Hindlimb muscle (tissue), 1 donor: ENCODE results near the gene ATRN. TPM values are rescaled to one million over a fixed set of nuclear protein-coding genes. Genes with fewer than 3 reads are reported as not detected.
"Not testable (repeated sequence)": the region's sequence is repeated elsewhere in the genome, so short reads cannot be mapped to it uniquely, and the experiment has no call there.

Experiments used
- DNase-seq: peaks from one replicate; pipeline ENCODE4 v3.0.0-alpha.2; 2013
- polyA plus RNA-seq: library from polyadenylated mRNA; unstranded; fragments of 120-200 nt; gene quantifications from one replicate; pipeline ENCODE4 v1.2.1, GENCODE V29; 2013; ENCODE audit not compliant: insufficient read length

Gene ATRN
- polyA plus RNA-seq, 1 donor = 23.4 TPM

DNA sequence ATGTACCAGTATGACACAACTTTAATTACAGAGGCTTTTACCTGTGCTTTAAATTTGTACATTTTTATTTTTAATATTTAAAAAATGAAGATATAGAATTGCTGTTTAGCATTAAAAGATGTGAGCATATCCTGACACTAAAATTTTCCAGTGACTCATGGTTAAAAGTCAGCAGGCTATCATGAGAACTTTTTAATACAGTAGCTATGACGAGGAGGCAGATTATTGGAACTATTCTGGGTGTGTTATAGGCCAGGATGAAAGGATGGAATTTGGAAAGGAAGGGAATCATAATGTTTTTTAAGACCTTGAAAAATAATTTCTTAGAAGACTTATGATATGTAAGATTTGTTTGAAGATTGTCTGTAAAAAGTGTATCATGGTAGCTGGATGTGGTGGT is 101.3 kb downstream of the ATRN start:
- DNase-seq = no peak

DNA sequence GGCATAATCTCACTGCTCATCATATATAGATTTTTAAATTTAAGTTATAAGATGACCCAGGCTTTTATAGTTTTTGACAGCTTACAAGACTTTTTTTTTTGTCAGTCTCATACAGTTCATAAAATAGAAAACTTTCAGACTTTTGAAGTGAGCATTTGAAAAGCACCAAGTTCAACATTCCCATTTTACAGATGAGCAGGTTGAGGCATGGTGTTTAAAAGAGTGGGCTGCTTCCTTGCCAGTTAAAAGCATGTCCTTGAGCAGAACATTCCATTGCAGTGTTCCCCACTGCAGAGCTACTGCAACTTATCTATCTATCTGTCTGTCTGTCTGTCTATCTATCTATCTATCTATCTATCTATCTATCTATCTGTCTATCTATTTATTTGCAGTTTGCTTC is 105.5 kb downstream of the ATRN start:
- no peak for DNase-seq

DNA sequence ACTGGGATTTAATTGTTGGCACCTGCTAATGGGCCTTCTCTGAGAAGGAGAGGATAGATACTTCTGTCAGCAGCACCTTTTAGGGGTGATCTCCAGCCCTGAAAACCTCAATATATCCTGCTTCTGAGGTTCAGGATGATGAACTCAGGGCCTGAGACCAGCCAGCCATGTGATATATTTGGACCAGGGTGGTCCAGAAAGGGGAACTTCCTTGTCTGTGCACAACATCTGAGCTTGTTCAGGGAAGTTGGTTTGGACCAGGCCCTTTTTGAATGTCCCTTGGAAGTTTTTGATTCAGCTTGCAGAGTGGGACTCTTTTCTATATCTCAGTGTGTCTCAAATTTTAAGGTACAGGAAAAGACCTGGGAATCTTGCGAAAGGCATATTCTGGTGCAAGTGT is 106.5 kb downstream of the ATRN start:
- no peak for DNase-seq

DNA sequence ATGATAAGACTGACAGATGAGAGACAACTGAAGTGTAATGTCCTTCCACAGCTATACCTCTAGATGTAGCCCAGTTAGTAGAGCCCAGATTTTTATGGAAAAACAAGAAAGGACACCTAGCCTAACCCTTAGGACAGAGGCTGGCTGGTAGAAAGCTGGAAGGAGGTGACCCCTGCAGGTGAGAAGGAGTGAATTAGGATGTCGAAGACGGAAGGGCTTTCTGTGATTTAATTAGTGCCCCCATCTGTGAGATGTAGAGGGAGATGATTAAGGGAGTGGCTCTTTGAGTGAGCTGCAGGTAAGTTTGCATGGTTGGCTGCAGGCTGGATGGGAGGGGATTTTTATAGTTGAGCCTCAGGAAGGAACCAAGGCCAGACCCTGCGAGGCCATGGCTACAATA is 109.6 kb downstream of the ATRN start:
- DNase-seq = no peak

DNA sequence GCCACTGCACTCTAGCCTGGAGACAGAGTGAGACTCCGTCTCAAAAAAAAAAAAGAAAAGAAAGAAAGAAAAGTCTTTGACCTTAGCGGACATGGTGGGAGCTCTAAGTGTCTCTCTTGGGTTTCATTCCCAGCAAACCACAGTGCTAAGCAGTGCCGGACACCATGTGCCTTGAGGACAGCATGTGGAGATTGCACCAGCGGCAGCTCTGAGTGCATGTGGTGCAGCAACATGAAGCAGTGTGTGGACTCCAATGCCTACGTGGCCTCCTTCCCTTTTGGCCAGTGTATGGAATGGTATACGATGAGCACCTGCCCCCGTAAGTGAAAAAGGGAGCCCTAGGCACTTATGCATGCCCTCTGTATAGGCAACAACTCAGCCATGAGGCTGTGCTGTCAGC is 112.9 kb downstream of the ATRN start:
- no peak for DNase-seq

DNA sequence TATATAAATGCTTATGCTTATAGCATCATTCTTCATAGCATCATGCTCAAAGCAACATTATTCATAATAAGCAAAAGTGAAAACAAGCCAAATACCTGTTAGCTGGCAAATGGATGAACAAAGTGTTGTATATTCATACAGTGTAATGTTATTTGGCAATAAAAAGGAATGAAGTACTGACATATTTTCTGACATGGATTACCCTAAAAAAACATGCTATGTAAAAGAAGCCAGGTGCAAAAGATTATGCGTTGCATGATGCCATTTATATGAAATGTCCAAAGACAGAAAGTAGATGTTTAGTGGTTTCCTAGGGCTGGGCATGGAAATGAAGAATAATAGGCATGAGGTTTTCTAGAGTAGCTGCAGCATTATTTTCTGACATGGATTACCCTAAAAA is 115.3 kb downstream of the ATRN start:
- no peak for DNase-seq

DNA sequence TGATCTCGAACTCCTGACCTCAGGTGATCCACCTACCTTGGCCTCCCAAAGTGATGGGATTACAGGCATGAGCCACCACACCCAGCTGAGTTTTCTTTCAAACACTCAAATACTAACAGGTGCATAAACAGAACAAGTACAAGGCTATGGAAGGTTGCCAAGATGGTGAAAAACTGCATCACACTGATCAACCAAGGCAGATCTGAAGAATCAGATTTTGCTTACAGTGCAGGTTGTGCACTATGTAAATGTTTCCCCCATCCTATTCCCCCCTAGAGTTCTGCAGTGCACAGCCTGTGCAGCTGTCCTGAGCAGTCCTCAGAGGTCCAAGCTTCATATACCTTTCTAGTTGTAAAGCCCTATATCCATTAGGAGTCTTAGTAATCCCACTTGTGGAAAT is 119.3 kb downstream of the ATRN start:
- no peak for DNase-seq

DNA sequence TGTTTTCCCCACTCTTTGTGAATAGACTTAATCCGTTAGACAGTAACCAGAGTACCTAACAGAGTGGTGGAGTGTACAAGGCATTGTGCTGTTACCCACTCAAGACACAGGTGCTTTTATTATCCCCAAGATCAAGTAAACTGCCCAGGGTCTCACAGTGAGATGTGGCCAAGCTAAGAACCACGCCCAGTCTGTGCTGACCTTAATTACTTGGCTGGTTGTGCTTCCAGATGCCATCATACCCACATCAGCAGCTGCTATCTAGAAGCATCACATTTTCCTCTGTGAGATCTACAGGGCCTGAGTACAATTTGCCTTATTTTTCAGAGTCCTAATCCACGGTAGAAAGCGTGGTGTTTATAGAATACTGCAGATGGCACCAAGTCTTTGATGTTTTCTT is 122.1 kb downstream of the ATRN start:
- DNase-seq = no peak

DNA sequence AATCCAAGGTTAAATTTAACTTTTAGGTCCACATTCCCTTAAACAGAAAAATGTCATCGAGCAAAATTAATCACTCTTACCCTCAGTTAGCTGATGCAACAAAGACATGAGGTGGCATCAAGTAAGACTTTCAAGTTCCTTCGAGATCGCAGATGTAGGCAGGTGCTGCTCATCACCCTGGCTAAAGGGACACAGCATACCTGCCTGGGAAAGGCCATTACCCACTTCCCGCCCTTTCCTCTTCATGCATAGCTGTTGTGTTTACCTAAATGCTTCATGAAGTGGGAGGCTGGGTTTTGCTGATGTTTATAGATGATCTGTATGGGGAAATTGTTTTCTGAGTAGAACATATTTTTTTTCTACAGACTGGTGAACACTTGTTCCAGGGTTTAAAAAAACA is 124.7 kb downstream of the ATRN start:
- no peak for DNase-seq

DNA sequence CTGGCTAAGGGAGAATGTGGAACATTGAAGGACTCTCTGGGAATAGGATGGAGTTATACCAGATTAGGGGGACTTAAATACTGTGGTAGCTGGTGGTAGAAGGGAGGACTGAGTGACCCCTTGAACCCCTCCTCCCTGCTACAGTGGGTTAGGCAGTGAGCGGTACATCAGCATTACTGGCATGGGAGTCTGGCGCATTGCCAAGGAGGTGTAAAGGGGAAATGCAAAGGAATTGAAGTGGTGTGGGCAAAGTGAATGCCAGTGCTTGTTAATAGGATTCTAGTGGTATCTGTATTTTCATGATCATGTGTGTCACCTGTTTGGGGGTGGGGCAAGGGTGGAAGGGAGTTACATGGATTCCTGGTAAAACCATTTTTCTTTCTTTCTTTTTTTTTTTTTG is 132.3 kb downstream of the ATRN start:
- DNase-seq = no peak

DNA sequence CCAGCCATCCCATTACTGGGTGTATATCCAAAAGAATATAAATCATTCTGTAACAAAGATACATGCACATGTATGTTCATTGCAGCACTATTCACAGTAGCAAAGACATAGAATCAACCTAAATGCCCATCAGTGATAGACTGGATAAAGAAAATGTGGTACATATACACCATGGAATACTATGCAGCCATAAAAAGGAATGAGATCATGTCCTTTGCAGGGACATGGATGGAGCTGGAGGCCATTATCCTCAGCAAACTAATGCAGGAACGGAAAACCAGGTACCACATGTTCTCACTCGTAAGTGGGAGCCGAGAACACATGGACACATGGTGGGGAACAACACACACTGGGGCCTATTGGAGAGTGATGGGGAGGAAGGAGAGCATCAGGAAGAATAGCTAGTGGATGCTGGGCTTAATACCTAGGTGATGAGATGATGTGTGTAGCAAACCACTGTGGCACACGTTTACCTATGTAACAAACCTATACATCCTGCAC is 134.6 kb downstream of the ATRN start:
- DNase-seq = not testable (repeated sequence)

DNA sequence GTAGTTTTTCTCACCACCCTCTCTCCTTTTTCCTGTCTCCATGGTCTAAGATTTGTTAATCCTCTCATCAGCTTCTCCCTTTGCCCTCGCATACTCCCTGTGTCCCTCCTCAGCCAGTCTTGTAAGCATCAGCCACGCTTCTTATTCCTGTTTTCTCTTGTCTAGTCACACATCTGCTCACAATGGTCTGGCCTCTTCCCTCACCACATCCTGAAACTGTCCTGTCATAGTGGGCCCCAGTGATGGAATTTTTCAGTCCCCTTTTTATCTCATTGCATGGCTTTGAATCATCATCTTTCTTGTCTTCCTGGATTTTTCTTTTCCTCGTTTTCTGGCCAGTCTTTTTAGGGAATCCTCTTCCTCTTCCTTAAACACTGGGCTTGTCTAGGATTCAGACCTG is 135.2 kb downstream of the ATRN start:
- no peak for DNase-seq

DNA sequence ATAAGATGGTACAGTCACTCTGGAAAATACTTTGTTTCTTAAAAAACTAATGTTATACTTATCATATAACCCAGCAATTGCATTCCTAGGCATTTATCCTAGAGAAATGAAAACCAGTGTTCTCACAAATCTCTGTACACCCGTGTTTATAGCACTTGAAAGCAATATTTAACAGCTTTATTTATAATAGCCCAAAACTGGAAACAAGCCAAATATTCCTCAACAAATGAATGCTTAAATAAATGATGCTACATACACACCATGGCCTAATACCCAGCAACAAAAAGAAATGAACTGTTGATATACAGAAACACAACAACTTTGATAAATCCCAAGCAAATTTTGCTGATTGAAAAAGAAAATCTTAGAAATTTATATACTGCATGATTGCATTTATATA is 141.1 kb downstream of the ATRN start:
- DNase-seq = no peak

DNA sequence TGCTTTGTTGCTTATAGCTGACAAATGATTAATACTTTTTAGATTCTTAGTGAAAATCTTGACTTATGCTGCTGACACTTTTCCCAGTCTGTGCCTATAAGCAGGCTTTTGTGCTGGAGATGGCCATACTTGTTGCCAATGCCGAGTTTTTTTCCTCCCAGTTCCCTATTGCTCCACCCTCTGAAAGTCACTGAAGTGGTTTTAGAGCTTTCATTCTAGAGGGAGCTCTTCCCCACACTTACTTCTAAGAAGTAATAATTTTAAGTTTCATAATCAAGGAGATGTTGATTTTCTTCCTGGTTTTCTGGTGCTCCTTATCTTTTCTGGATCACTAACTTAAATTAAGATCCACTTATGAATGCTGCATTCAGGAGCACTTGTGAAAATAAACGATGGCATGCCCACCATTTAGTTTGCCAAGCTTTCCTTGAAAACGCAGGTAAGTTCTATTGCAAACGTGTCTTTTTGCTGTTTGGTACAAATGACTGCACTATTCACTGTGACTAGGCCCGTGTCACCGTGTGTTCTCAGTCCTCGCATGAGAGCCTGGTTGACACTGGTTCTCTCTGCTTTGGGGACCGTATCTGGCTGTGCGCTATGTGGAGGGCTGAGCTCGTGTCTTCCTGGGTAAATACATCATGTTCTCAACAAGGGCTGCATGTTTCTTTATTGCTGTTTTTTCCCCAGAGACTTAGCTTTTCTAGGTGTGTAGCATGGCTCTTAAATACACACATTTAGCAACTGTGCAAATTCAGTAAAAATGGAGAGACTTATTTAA is 142.2 kb downstream of the ATRN start:
- no peak for DNase-seq

DNA sequence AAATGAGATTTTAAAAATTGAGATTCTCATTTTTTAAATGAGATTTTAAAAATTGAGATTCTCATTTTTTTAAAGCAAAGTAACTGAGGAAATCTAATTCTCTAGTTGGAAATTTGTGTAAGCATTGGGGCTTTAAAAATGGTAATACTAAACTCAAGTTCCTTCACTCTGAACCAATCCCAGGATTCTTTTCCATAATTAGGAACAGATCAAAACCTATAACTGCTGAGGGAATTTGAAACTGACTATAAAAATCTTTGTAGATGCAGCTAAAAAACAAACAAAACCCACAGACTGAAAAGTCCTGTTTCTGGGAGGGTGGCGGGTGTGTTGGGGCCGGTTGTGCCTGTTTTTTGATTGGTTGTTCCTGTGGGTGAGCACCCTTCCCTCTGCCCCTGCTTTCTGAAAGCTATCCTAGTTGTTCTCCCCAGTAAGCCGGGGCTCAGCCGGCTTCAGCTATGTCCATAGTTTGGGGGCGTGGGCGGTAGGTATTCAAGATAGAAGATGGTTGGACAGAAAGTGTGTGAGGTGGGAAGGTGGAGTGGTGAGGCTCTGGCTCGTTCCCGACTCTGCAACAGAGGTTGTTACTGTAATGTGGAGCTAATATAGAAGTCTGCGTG is 143.1 kb downstream of the ATRN start:
- DNase-seq = no peak

DNA sequence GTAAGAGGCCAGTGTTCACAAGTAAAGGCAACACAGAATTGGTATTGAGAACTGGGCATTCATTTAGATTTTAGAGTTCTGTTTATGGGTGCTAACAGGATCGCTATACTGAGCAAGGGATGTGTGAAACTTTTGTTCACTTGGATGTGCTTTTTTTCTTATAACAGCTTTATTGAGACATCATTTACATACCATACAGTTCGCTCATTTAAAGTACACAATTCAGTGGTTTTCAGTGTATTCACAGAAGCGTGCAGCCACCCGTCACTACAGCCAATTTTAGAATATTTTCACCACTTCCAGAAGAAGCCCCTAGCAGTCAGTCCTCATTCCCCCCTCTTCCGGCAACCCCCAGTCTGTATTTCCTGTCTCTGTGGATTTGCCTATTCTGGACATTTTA is 143.6 kb downstream of the ATRN start:
- DNase-seq = no peak

DNA sequence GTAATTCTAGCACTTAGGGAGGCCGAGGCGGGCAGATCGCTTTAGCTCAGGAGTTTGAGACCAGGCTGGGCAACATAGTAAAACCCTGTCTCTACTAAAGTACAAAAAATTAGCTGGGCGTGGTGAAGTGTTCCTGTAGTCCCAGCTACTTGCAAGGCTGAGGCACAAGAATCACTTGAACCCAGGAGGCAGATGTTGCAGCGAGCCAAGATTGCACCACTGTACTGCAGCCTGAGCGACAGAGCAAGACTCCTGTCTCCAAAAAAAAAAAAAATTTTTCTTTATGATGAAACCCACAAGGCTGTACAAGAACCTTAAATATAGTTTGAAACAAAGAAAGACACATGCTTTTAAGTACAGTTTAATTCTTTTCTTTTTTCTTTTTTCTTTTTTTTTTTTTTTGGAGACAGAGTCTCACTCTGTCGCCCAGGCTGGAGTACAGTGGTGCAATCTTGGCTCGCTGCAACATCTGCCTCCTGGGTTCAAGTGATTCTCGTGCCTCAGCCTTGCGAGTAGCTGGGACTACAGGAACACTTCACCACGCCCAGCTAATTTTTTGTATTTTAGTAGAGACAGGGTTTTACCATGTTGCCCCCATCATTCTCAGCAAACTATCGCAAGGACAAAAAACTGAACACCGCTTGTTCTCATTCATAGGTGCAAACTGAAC is 144.5 kb downstream of the ATRN start:
- not testable (repeated sequence) for DNase-seq

DNA sequence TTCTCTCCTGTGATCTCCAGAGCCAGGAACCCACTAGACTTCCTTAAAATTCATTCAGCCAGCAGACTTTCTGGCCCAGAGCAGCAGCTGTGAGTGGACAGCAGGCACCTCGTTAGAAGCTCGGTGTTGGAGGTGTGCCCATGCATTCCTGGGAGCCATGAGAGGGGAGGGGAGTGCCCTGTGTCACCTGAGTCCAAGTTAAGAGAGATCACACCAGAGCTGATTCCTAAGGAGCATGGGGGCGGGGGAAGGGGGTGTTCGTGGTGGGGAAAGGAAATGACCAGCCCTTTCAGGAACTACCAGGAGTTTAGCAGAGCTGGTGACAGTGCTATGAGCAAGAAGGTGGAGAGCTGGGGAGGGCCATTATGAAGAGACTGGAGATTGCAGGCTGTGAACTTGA is 145.4 kb downstream of the ATRN start:
- no peak for DNase-seq

DNA sequence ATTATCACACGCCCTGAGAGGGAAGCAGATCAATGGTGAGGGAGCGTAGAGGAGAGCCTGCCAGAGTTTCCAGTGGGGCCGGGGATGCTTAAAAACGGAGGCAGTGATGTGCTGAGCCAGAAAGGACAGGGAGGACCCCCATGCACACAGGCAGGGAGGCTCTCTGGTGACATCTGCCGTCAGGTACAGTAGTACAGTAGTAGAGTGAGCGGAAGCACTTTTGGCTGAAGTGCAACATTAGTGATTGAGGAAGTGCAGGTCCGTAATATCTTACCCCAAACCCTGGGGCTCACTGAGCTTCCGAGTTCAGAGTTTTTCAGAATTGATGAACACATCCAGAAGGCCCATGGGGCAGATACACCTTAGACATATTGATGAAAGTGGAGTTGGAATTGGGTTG is 150.3 kb downstream of the ATRN start:
- DNase-seq = no peak

DNA sequence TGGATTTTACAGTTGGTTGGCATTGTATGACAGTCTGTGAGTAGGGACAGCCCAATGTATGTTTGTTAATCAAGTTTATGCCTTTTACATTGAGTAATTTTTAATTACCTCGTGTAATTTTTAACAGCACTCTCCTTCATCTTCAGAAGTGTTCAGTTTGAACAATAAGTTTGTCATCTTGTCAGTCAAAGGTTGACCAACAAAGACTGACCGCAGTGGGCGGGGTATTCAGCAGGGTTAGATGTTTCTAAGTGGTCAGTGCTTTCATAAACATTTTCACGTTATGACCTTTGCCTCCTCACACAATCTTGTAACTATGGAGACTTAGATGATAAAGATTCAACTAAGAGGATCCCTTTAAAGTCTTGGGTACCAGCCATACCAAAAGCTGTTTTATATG is 151.6 kb downstream of the ATRN start:
- DNase-seq = no peak

DNA sequence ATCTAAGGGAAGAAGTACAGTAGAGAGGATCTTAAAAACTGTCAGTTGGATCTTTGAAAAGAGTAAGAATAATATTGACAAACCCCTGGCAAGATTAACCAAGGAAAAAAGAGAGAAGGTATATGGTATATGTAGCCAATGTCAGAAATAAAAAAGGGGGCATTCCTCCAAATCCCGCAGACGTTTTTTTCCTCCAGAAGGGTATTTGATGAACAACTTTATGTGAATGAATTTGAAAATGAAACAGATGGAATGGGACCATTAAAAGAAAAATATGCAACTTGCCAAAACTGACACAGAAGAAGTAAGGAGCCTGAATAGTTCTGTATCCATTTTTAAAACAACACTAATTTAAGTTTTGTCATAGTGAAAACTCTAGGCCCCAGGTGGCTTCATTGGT is 156.7 kb downstream of the ATRN start:
- no peak for DNase-seq

DNA sequence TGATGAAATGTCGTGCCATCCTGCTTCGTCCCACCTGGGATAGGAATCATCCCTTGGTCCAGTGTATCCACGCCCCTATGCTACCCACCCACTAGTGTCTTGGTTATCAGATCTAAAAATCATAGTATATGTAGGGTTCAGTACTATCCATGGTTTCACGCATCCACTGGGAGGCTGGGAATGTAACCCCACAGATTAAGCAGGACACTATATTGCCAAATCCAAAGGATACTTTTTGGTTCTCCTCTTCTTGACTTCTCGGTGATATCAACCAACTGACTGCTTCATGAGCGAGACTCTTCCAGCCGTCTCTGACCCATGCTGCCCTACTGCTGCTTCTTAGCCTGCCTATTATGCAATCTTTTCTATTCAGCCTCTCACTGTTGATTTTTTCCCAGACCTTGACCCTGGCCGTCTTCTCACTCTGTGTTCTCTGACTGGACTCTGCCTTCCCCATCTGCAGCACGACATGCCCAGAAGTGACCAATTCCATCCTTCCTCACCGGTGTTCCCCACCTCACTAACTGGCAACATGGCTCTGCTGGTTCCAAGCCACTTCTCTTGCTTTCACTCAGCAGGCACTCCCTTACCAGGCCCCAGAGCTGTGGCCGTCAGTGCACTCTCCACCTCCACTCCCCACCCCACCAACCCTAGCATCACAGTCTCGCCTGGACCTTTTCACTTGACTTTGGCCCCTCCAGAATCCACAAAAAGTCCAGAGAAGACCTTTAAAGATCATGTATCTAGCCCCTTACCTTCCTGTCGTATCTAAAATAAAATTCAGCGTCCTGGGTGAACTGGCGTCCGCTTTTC is 157.9 kb downstream of the ATRN start:
- no peak for DNase-seq

DNA sequence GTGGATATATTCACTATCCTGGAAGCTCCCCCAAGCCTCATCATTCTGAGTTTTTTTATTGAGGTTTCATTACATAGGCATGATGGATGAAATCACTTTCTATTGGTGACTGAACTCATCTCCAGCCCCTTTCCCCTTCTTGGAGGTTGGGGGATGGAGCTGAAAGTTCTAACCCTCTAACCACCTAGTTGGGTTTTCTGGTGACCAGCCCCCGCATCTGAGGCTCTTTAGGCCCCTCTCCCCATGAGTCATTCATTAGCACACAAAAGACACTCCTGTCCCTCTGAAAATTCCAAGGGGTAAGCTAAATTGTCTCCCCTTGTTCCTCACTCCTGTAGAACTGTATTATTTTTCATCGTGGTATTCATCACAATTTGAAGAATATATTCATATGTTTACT is 159.1 kb downstream of the ATRN start:
- DNase-seq = no peak
